Effector memory CD4-positive, alpha-beta T cell (primary cell): ENCODE data around the gene CLEC2D.
"Not testable (repeated sequence)": the region's sequence is repeated elsewhere in the genome, so short reads cannot be mapped to it uniquely, and the experiment has no call there.

Experiments
- DNase-seq, 3 donors: peaks; one replicate each; pipeline ENCODE4 v3.0.0-alpha.2; 2020
- H3K27ac ChIP-seq: 2 replicates; pipeline ENCODE4 v1.7.0; 2013; ENCODE audit warnings: mild to moderate bottlenecking, low read length, moderate library complexity; ENCODE audit not compliant: insufficient read depth, poor library complexity, severe bottlenecking
- H3K27me3 ChIP-seq: replicated peaks from 2 replicates; pipeline ENCODE4 v1.7.0; 2013; ENCODE audit warnings: mild to moderate bottlenecking, low read length; ENCODE audit not compliant: insufficient read depth, control insufficient read depth, poor library complexity, severe bottlenecking
- H3K36me3 ChIP-seq: 2 replicates; pipeline ENCODE4 v1.7.0; 2013; ENCODE audit warnings: mild to moderate bottlenecking, low read length, moderate library complexity; ENCODE audit not compliant: control insufficient read depth, insufficient read depth
- H3K4me1 ChIP-seq: 2 replicates; pipeline ENCODE4 v1.7.0; 2013; ENCODE audit warnings: low read length, mild to moderate bottlenecking; ENCODE audit not compliant: control insufficient read depth, insufficient read depth, poor library complexity, severe bottlenecking
- H3K4me3 ChIP-seq: 2 replicates; pipeline ENCODE4 v1.7.0; 2013; ENCODE audit warnings: low read length, low read depth, mild to moderate bottlenecking; ENCODE audit not compliant: insufficient read depth, poor library complexity, severe bottlenecking
- H3K9me3 ChIP-seq: 2 replicates; pipeline ENCODE4 v1.7.0; 2013; ENCODE audit warnings: mild to moderate bottlenecking, low read length, moderate library complexity; ENCODE audit not compliant: control insufficient read depth

The CLEC2D gene

DNA sequence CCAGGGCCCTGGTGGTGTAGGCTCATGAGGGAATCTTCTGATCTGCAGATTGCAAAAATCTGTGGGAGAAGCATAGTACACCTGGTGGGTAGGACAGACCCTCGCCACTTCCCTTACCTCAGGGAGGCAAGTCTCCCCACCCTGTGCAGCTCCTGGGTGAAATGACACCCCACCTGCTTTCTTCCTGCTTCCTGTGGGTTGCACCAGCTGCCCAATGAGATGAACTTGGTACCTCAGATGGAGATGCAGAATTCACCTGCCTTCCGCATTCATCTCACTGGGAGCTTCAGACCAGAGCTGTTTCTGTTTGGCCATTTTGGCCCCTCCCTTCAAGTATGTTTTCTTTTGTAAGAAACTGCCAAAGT is 4.7 kb downstream of the CLEC2D start:
- Histone ChIP-seq H3K9me3 (no peaks in the 10 kb centered on the region), H3K4me1 (peaks cover 25% of the 10 kb centered on the region), H3K4me3 (peak overlapping the region; percentile 33), H3K27ac (peak overlapping the region; percentile 80), H3K27me3 (no peaks in the 10 kb centered on the region), H3K36me3 (peaks cover 7% of the 10 kb centered on the region)
- DNase-seq, result peak; percentile 29 to 38 (median 31)

DNA sequence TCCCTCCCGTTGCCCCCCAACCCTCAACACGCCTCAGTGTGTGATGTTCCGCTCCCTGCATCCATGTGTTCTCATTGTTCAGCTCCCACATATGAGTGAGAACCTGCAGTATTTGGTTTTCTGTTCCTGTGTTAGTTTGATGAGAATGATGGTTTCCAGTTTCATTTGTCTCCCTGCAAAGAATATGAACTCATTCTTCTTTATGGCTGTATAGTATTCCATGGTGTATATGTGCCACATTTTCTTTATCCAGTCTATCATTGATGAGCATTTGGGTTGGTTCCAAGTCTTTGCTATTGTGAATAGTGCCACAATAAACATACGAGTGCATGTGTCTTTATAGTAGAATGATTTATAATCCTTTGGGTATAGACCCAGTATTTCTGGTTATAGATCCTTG is 13.0 kb downstream of the CLEC2D start:
- not testable (repeated sequence) for DNase-seq, H3K9me3 ChIP-seq, H3K27ac ChIP-seq, H3K4me3 ChIP-seq, H3K27me3 ChIP-seq
- peaks cover 68% of the 10 kb centered on the region for H3K36me3 ChIP-seq
- peaks cover 38% of the 10 kb centered on the region for H3K4me1 ChIP-seq

DNA sequence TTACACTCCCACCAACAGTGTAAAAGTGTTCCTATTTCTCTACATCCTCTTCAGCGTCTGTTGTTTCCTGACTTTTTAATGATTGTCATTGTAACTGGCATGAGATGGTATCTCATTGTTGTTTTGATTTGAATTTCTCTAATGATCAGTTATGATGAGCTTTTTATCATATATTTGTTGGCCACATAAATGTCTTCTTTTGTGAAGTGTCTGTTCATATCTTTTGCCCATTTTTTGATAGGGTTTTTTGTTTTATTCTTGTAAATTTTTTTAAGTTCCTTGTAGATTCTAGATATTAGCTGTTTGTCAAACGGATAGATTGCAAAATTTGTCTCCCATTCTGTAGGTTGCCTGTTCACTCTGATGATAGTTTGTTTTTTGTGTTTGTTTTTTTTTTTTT is 13.4 kb downstream of the CLEC2D start:
- not testable (repeated sequence) for H3K4me3 ChIP-seq, DNase-seq, H3K27ac ChIP-seq, H3K9me3 ChIP-seq, H3K27me3 ChIP-seq
- peaks cover 34% of the 10 kb centered on the region for H3K4me1 ChIP-seq
- peaks cover 71% of the 10 kb centered on the region for H3K36me3 ChIP-seq

DNA sequence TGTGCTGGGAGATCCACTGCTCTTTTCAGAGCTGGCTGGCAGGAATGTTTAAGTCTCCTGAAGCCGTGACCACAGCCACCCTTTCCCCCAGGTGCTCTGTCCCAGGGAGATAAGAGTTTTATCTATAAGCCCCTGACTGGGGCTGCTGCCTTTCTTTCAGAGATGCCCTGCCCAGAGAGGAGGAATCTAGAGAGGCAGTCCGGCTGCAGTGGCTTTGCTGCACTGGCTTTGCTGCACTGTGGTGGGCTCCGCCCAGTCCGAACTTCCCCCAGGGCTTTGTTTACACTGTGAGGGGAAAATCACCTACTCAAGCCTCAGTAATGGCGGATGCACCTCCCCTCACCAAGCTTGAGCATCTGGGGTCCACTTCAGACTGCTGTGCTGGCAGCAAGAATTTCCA is 15.9 kb downstream of the CLEC2D start:
- H3K27ac ChIP-seq, DNase-seq, H3K27me3 ChIP-seq: not testable (repeated sequence)
- peaks cover 11% of the 10 kb centered on the region for H3K9me3 ChIP-seq
- peak overlapping the region; percentile 13 for H3K4me3 ChIP-seq
- H3K4me1 ChIP-seq, result peaks cover 27% of the 10 kb centered on the region
- peaks cover 84% of the 10 kb centered on the region for H3K36me3 ChIP-seq

DNA sequence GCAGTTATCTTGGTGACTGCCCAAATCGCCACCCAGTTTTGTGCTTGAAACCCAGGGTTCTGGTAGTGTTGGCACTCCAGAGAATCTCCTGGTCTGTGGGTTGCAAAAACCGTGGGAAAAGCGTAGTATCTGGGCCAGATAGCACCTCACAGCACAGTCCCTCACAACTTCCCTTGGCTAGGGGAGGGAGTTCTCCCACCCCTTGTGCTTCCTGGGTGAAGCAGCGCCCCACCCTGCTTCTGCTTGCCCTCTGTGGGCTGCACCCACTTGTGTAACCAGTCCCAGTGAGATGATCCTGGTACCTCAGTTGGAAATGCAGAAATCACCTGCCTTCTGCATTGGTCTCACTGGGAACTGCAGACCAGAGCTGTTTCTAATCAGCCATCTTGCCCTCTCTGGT is 16.4 kb downstream of the CLEC2D start:
- no peaks in the 10 kb centered on the region for H3K27me3 ChIP-seq
- H3K4me3 ChIP-seq, result peak overlapping the region; percentile 13
- H3K36me3 ChIP-seq, result peaks cover 84% of the 10 kb centered on the region
- H3K4me1 ChIP-seq, result peaks cover 27% of the 10 kb centered on the region
- peaks cover 12% of the 10 kb centered on the region for H3K9me3 ChIP-seq
- H3K27ac ChIP-seq, result no peak overlapping the region
- no peak for DNase-seq

DNA sequence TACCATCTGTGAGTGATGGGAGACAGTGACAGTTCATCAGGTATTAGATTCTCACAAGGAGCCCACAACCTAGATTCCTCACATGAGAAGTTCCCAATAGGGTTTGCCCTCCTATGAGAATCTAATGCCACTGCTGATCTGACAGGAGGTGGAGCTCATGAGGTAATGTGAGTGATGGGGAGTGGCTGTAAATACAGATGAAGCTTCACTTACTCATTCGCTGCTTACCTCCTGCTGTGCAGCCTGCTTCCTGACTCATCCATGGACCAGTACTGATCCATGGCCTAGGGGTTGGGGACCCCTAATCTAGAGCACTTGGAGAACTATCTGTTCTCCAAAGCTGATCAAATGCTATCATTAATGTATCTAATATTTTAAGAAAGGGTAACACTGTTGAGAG is 17.7 kb downstream of the CLEC2D start:
- Histone ChIP-seq H3K4me1 (peaks cover 21% of the 10 kb centered on the region), H3K27me3 (no peaks in the 10 kb centered on the region), H3K27ac (no peak overlapping the region), H3K36me3 (peaks cover 84% of the 10 kb centered on the region), H3K4me3 (no peak overlapping the region), H3K9me3 (peaks cover 12% of the 10 kb centered on the region)
- no peak for DNase-seq

DNA sequence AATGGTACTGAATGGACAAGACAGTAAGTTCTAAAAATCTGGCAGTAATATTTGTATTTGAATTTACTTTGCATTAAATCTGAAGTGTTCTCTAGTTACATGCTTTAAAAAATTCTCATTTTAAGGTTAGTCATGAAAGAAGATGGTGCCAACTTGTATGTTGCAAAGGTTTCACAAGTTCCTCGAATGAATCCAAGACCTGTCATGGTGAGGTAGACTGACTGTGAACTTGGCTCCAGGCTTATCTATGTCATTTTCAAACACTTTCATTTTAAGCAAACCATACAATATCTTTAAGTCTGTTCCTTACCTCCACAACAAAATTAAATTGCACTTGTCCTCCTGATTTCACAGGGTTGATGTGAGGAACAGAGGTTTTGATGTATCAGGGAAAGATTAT is 23.4 kb downstream of the CLEC2D start:
- Histone ChIP-seq H3K4me3 (no peak overlapping the region), H3K36me3 (peaks cover 78% of the 10 kb centered on the region), H3K27me3 (no peaks in the 10 kb centered on the region), H3K4me1 (no peaks in the 10 kb centered on the region), H3K9me3 (peaks cover 16% of the 10 kb centered on the region), H3K27ac (no peak overlapping the region)
- DNase-seq, result no peak

DNA sequence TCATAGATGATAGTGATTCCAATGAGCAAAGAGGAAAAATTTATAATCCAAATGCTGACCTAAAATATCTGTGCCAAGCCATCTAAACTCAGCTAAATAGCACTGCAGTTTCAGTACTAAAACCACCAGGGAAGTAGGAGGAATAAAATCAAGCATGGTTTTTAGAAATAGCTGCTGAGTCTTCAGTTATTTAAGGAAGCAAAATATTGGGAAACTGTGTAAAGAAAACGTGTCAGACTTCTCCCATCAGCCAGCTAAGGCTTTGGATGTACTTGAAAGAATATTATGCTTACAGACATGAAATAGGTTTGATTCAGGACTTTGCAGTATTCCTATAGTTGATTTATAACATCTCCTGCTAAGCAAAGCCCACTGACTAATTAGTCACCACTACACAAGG is 24.7 kb downstream of the CLEC2D start:
- Histone ChIP-seq H3K27ac (no peak overlapping the region), H3K4me1 (no peaks in the 10 kb centered on the region), H3K27me3 (no peaks in the 10 kb centered on the region), H3K36me3 (peaks cover 65% of the 10 kb centered on the region), H3K9me3 (peaks cover 16% of the 10 kb centered on the region), H3K4me3 (no peak overlapping the region)
- DNase-seq, result no peak

DNA sequence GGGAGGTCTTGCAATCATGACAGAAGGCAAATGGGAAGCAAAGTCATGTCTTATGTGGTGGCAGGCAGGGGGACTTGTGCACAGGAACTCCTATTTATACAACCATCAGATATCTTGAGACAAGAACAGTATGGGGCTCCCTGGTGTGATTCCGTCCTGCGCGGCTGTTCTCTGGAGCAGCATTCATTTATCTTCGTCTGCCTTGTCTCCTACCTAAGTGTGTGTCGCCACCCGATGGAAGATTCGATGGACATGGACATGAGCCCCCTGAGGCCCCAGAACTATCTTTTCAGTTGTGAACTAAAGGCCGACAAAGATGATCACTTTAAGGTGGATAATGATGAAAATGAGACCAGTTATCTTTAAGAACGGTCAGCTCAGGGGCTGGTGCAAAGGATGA is 25.6 kb downstream of the CLEC2D start:
- not testable (repeated sequence) for H3K4me3 ChIP-seq, DNase-seq, H3K27ac ChIP-seq, H3K27me3 ChIP-seq, H3K4me1 ChIP-seq
- peaks cover 56% of the 10 kb centered on the region for H3K36me3 ChIP-seq
- peaks cover 14% of the 10 kb centered on the region for H3K9me3 ChIP-seq

DNA sequence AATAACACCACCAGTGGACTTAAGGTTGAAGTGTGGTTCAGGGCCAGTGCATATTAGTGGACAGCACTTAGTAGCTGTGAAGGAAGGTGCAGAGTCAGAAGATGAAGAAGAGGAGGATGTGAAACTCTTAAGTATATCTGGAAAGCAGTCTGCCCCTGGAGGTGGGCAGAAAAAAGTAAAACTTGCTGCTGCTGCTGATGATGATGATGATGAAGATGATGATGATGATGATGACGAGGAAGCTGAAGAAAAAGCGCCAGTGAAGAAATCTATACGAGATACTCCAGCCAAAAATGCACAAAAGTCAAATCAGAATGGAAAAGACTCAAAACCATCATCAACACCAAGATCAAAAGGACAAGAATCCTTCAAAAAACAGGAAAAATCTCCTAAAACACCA is 26.1 kb downstream of the CLEC2D start:
- H3K4me1 ChIP-seq, DNase-seq, H3K27me3 ChIP-seq, H3K27ac ChIP-seq, H3K4me3 ChIP-seq: not testable (repeated sequence)
- Histone ChIP-seq H3K36me3 (peaks cover 51% of the 10 kb centered on the region), H3K9me3 (peaks cover 11% of the 10 kb centered on the region)

DNA sequence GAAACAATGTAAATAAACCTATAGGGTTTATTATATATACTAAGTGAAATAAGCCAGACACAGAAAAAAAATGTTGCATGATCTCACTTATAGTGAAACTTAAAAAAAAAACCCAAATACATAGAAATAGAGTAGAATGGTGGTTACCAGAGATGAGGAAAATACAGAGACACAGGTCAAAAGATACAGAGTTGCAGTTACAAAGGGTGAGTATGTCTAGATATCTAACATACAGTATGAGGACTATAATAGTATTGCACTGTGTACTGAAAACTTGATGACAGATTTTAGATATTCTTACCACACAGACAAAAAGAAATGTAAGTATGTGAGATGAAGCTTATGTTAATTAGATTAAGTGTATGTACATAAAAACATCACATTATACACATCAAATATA is 28.1 kb downstream of the CLEC2D start:
- Histone ChIP-seq H3K4me1 (peaks cover 10% of the 10 kb centered on the region), H3K27me3 (no peaks in the 10 kb centered on the region), H3K9me3 (peaks cover 11% of the 10 kb centered on the region), H3K27ac (no peak overlapping the region), H3K36me3 (peaks cover 32% of the 10 kb centered on the region), H3K4me3 (no peak overlapping the region)
- DNase-seq, result no peak
